ENCODE data around the gene MTA1.

GRCh38 chr14:105399466-105399775 is 20.2 kb upstream of the MTA1 start:
- TF ChIP-seq POLR2A (IDR thresholded peaks at IDR 0.05; ENCODE audit: extremely low read depth, insufficient read length) (no peak), CTCF (IDR thresholded peaks at IDR 0.05; ENCODE audit: low read depth, low read length) (no peak), MYC (IDR thresholded peaks at IDR 0.05; ENCODE audit: low read depth, low read length) (no peak), MAX (IDR thresholded peaks at IDR 0.05; ENCODE audit: low read depth, low read length) (no peak)

Measured in NB4 (cell line).